HFFc6 (cell line): Measurements from ENCODE around the gene CPED1. TPM values are rescaled to one million over a fixed set of nuclear protein-coding genes. Genes with fewer than 3 reads are reported as not detected.
A peak's percentile ranks its signal among the peaks of the same experiment; 100 is the strongest.

Experiments
- DNase-seq: peaks from one replicate; pipeline ENCODE4 v3.0.0-alpha.2; 2018
- H3K27ac Mint-ChIP-seq: 2 replicates; pipeline ENCODE4 v1.8.0; 2020; ENCODE audit warnings: mild to moderate bottlenecking, mixed read lengths
- H3K27me3 Mint-ChIP-seq: 2 replicates; pipeline ENCODE4 v1.8.0; 2021; ENCODE audit warnings: mild to moderate bottlenecking, moderate library complexity, mixed read lengths; ENCODE audit not compliant: insufficient read depth
- H3K36me3 Mint-ChIP-seq: 2 replicates; pipeline ENCODE4 v1.8.0; 2021; ENCODE audit warnings: low read depth, mixed read lengths
- H3K4me1 Mint-ChIP-seq: 2 replicates; pipeline ENCODE4 v1.8.0; 2020; ENCODE audit warnings: low read depth, mixed read lengths
- H3K4me3 Mint-ChIP-seq: 2 replicates; pipeline ENCODE4 v1.8.0; 2020; ENCODE audit warnings: mild to moderate bottlenecking, moderate library complexity, mixed read lengths
- H3K9me3 Mint-ChIP-seq: 2 replicates; pipeline ENCODE4 v1.8.0; 2020; ENCODE audit warnings: mild to moderate bottlenecking, mixed read lengths
- CTCF ChIP-seq: fragments of 200-600 bp; sonication (generic); IDR thresholded peaks from 2 replicates; pipeline ENCODE4 v1.5.0; 2021; ENCODE audit warnings: antibody characterized with exemption, mild to moderate bottlenecking
- total RNA-seq, 6 experiments: library from RNA; stranded (reverse); fragmentation: NEBNext Ultra II Directional; extraction: Animal tissue kit (Norgen Biotek cat#: 25700); gene quantifications; 2 replicates in 1 of 6; 3 replicates in 5 of 6; pipeline ENCODE4 v1.2.3, GENCODE V29; 2021

CPED1 gene
- total RNA-seq, 6 experiments from 2014 or later: 85.0 to 112 (median 95.9) TPM

DNA sequence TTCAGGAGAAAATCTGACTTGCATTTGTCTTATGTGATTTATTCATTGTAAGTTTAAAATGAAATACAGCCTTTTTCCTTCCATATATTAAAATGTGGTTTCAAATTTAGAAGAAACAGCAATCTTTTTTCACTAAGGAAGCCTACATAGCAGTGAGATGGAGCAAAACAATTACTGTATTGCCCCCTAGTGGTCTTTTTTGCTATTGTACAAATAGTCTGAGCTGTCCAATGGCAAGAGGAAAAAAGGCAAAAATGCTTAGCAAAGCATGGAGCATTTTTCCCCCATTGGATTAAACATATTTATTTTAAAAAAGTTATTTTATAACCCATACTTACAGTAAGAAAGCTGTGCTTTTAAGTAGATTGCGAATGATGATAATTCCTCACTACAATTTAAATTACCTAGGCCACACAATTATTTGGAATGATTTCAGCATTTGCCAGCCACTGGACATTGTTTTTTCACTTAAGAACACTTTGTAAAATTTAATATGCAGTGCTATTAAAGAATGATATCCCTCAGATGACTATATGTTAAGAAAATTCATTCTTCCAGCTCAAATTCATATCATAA lies 119.5 kb downstream of the CPED1 start:
- Mint-ChIP-seq H3K36me3 (peaks cover 14% of the 10 kb centered on the region), H3K27ac (no peak overlapping the region), H3K9me3 (no peaks in the 10 kb centered on the region), H3K4me3 (no peak overlapping the region), H3K27me3 (no peaks in the 10 kb centered on the region; the same call in 1 of the 2 replicates), H3K4me1 (peaks cover 44% of the 10 kb centered on the region)
- DNase-seq: peak; percentile 84
- peak; percentile 95 for TF ChIP-seq CTCF

- TF ChIP-seq CTCF: no peak
- Mint-ChIP-seq H3K27me3 (no peaks in the 10 kb centered on the region; the same call in 1 of the 2 replicates), H3K36me3 (peaks cover 12% of the 10 kb centered on the region), H3K4me1 (peaks cover 40% of the 10 kb centered on the region), H3K4me3 (no peak overlapping the region), H3K9me3 (no peaks in the 10 kb centered on the region), H3K27ac (no peak overlapping the region)
- DNase-seq: no peak
Measured at GRCh38 chr7:121109145-121109544, 120.6 kb downstream of the CPED1 start.

DNA sequence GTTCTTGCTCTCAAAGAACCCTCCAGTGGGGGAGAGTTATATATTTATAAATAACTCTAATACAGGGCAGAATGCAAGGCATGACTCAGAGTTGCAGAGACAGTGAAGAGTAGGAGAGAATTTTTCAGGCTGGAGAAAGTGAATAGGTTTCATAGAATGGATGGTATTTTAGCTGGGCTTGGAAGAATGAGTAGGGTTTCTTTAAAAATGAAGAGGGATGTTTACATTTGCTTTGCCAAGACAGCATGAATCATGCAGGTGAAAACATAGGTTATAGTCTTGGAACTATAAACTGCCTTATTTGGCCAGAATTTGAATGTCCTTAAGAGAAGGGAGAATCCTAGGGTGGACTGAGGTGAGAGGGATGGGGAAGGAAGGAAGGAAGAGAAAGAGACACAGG lies 124.8 kb downstream of the CPED1 start:
- H3K4me1 Mint-ChIP-seq: peaks cover 33% of the 10 kb centered on the region
- peak; percentile 45 for DNase-seq

GRCh38 chr7:121116396-121116795 lies 127.9 kb downstream of the CPED1 start:
- H3K9me3 Mint-ChIP-seq: no peaks in the 10 kb centered on the region
- no peak for TF ChIP-seq CTCF
- H3K27me3 Mint-ChIP-seq: no peaks in the 10 kb centered on the region; the same call in 1 of the 2 replicates
- no peak overlapping the region for H3K27ac Mint-ChIP-seq
- H3K4me1 Mint-ChIP-seq: peaks cover 11% of the 10 kb centered on the region
- no peak for DNase-seq
- peaks cover 8% of the 10 kb centered on the region for H3K36me3 Mint-ChIP-seq
- no peak overlapping the region for H3K4me3 Mint-ChIP-seq

More for the DNA sequence above, 124.8 kb downstream of the CPED1 start:
- H3K4me3 Mint-ChIP-seq: no peak overlapping the region
- H3K27ac Mint-ChIP-seq: no peak overlapping the region
- TF ChIP-seq CTCF: no peak
- peaks cover 12% of the 10 kb centered on the region for H3K36me3 Mint-ChIP-seq
- no peaks in the 10 kb centered on the region for H3K9me3 Mint-ChIP-seq
- no peaks in the 10 kb centered on the region; the same call in 1 of the 2 replicates for H3K27me3 Mint-ChIP-seq

GRCh38 chr7:121119047-121119446 lies 130.5 kb downstream of the CPED1 start:
- no peak for DNase-seq
- Mint-ChIP-seq H3K27me3 (no peaks in the 10 kb centered on the region; the same call in 1 of the 2 replicates), H3K36me3 (peaks cover 5% of the 10 kb centered on the region; the same call in 1 of the 2 replicates), H3K9me3 (no peaks in the 10 kb centered on the region), H3K4me1 (peaks cover 9% of the 10 kb centered on the region), H3K27ac (no peak overlapping the region), H3K4me3 (no peak overlapping the region)
- no peak for TF ChIP-seq CTCF
